HG02938 (cell line): ENCODE measurements around the gene PDE7B.
"Not testable (repeated sequence)": the region's sequence is repeated elsewhere in the genome, so short reads cannot be mapped to it uniquely, and the experiment has no call there.

Experiments
- ATAC-seq: cut with Tn5 transposase; IDR thresholded peaks from one replicate; pipeline ENCODE4 v1.9.1; 2021; ENCODE audit warnings: mild to moderate bottlenecking, moderate library complexity; ENCODE audit not compliant: unreplicated experiment

Gene PDE7B

DNA sequence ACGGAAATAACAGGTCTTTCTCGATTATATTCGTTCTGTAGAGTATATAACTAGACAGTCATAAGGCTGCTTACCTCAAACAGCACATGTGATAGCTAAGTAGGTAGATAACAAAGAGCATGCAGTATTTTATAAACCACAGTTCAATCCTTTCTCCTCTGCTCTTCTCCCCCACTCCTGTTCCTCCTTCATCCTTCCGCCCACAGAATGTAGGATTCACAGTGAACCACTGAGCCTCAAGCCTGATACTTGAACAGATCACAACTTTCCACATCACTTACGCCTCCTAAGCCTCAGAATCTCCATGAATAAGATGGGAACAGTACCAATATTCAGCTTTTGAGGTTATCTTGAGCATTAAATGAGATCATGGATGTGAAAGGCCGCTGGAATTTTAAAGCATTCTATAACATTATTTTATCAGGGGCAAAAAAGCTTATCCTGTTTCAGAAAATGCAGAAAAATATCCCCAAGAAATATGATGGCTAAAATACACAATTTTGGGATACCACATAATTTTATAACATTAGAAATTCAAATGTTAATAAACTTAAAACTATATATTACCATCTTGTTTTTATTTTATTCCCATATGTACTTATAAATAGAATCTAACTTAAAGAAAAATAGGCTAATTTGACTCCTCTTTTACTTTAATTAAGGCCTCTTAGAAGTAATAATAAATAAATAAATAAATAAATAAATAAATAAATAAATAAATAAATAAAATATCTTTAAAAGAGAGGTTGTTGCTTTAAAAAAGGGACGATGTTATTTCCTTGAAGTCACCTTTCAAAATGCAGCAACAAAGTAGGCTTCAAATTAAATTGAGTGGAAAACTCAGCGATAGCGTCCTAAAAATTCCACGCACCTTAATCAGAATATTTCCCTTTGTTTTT is 365.3 kb downstream of the PDE7B start:
- ATAC-seq = no peak

- ATAC-seq = not testable (repeated sequence)
Observed at GRCh38 chr6:136224974-136225373, 373.5 kb downstream of the PDE7B start.

- ATAC-seq = no peak
Observed at GRCh38 chr6:136225496-136225895, 374.0 kb downstream of the PDE7B start.

DNA sequence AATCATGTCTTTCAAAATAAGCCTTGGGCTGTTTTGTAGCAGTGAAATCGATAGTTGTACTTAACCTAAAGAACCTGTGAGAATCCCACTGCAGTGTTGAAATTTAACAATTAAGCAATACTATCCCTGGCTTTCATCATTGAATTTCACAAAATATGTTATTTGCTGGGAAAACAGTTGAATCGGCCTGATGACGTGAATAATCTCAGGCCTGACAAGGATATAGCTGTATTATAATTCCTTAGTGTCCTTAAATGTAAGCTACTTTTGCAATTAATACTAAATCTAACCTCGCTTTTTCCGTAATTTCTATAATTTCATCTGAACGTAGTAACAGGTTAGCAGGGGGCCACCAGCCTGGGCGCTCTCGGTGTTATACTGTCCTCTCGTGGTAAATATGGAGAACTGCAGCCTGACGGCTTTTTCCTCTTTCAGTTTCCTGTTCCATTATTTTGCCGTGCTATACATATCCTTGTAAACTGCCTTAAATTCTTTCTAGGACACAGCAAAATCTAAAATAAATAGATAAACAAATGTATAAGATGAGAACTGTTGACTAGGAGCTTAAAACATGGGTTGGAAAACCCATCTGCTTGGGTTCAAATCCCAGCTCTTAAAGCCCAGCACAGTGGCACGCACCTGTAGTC is 374.6 kb downstream of the PDE7B start:
- ATAC-seq = peak; percentile 75

- ATAC-seq = no peak
Observed at GRCh38 chr6:136226674-136227377, 375.3 kb downstream of the PDE7B start.

- ATAC-seq = no peak
Observed at GRCh38 chr6:136228814-136229213, 377.3 kb downstream of the PDE7B start.

DNA sequence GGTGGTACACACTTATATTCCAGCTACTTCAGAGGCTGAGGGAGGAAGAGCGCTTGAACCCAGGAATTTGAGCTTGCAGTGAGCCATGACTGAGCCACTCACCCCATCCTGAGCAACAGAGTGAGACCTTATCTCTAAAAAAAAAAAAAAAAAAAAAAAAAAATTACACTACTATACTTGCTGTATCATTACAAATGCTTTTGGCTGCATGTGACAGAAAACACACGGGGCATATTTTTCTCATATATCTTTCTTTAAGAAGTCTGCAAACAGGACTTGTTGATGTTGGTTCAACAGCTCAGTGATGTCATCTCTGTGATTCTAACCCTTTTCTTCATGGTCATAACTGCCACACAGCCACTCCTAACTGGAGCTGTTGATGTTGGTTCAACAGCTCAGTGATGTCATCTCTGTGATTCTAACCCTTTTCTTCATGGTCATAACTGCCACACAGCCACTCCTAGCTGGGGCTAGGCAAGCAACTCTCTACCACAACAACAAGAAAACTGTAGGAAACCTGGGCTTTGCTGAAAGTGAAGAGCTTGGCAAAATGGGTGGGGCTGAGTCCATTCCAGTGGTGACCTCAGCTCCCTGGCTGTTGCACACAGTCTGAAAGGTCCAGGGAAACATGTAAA is 378.8 kb downstream of the PDE7B start:
- ATAC-seq = no peak

- no peak for ATAC-seq
Observed at GRCh38 chr6:136232701-136233100, 381.2 kb downstream of the PDE7B start.

DNA sequence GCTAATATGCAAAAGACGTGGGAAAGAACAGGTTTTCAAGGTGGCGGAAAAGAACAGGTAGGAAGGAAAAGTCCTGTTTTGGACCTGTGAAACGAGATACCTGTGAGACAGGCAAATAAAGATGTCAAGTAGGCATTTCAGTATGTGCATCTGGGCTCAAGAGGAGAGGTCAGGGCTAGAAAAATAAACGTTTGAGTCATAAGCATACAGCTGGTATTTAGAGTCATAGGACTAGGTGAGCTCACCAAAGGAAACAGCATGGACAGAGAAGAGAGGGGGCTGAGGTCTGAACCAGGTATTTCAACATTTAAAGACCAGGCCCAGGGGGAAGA is 383.7 kb downstream of the PDE7B start:
- no peak for ATAC-seq

DNA sequence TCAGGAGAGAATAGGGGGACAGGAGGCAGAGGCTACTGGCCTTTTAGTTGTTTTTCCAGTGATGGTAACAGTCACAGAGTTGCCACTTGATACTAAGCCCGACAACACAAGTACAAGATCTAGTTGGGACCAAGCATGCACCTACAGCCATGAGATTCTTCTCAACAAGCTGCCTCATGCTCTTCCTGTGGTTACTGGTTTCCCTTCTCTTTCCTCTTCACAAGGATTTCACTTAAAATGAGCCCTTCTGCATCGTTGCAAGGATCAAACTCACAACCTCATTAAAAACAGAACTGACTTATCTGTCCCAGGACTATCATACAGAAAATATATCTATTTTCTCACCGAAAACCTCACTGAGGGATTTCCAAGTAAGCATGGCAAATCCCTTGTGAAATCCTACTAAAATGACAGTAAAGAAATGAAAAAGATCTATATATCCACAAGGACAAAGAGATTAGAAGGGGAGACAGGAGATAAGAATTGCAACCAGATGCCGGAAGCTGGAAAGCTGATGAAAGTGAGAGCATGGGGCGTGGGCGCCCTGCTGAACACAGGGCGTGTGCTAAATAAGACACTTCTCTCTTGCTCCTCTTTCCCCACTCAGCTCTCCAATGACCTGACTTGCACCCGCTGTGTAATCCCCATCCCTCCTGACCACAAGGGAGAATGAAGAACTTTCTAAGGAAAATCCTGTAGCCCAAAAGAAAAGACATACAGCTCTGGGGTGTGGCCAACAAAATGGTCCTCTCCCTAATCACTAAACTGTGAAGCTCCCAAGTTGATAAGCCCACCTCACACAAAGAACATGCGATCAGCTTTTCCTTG is 385.2 kb downstream of the PDE7B start:
- ATAC-seq = no peak

DNA sequence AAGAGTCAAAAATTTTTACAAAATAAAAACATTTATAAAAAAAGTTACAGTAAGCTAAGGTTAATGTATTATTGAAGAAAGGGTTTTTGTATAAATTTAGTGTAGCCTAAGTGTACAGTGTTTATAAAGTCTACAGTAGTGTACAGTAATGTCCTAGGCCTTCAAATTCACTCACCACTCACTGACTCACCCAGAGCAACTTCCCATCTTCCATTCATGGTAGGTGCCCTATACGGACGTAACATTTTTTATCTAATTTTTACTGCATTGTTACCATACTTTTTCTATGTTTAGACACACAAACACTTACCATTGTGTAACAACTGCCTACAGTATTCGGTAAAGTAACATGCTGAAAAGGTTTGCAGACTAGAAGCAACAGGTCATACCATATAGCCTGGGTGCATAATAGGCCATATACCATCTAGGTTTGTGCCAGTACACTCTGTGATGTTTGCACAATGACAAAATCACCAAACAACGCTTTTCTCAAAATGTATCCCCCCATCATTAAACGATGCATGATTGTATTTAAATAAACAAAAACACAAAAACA is 392.6 kb downstream of the PDE7B start:
- no peak for ATAC-seq
